Measurements from ENCODE around the gene LTB. TPM values are rescaled to one million over a fixed set of nuclear protein-coding genes. Genes with fewer than 3 reads are reported as not detected.

LTB gene
- total and polyA plus RNA-seq, 2 of the 13 experiments (the other 11 are each of a cell fraction or from before 2014, with no cell fraction given), result 0.09 to 0.22 TPM

- TF ChIP-seq AHDC1 (CRISPR knock-in tag; IDR thresholded peaks at IDR 0.05; ENCODE audit: borderline replicate concordance) (no peak), ELF3 (CRISPR knock-in tag; IDR thresholded peaks at IDR 0.05) (no peak), POLR2G (IDR thresholded peaks at IDR 0.05; ENCODE audit: low read depth, low read length) (peak; percentile 89), PITX1 (CRISPR knock-in tag; IDR thresholded peaks at IDR 0.05) (peak; percentile 93), AHR (CRISPR knock-in tag; IDR thresholded peaks at IDR 0.05) (no peak), ZBTB7B (CRISPR knock-in tag; IDR thresholded peaks at IDR 0.05) (no peak), REST (IDR thresholded peaks at IDR 0.05; ENCODE audit: borderline replicate concordance in 1 of 2, low read depth in 1 of 2, low read length in 2 of 2) (no peak), ZNF296 (CRISPR knock-in tag; conservative IDR thresholded peaks at IDR 0.05) (no peak), KLF12 (CRISPR knock-in tag; IDR thresholded peaks at IDR 0.05; ENCODE audit: borderline replicate concordance) (0 out of 2 replicates have a peak, but pooled peaks have one; percentile 35), ZNF609 (CRISPR knock-in tag; IDR thresholded peaks at IDR 0.05; ENCODE audit: borderline replicate concordance) (peak; percentile 52), ZBTB42 (CRISPR knock-in tag; IDR thresholded peaks at IDR 0.05) (peak; percentile 81; the same call in 1 of the 2 replicates), KLF13 (CRISPR knock-in tag; IDR thresholded peaks at IDR 0.05) (no peak), ATF3 (CRISPR knock-in tag; IDR thresholded peaks at IDR 0.05) (peak; percentile 63; the same call in 1 of the 2 replicates)
These were observed 37.8 kb upstream of the LTB start (continued) for GRCh38 chr6:31619805-31620585.
